ENCODE data around the gene TRIM41. TPM values are rescaled to one million over a fixed set of nuclear protein-coding genes. Genes with fewer than 3 reads are reported as not detected.

Gene TRIM41
- total and polyA plus RNA-seq, 9 of the 15 experiments (the other 6 are each of a cell fraction or from before 2014, with no cell fraction given) = 1.8 to 47.6 (median 20.9) TPM

GRCh38 chr5:181198905-181199519 is 24.1 kb upstream of the TRIM41 start:
- 35% methylated on average over 9 of the region's 9 CpGs for WGBS (ENCODE audit: insufficient coverage, low coverage, missing lambda C conversion rate)
- Histone ChIP-seq H3K27me3 (ENCODE audit: control insufficient read depth in 2 of 2, insufficient read depth in 2 of 2, low read length in 2 of 2) (no peaks in the 10 kb centered on the region), H3K4me2 (ENCODE audit: insufficient read depth, low read length) (no peak overlapping the region), H3K9ac (ENCODE audit: insufficient read depth in 1 of 2, low read depth in 2 of 2, low read length in 2 of 2) (peak overlapping the region in 1 of 2 experiments; percentile 54; a peak in 1 of 4 replicates), H3K4me1 (replicated peaks in 1 of 2; ENCODE audit: control insufficient read depth in 2 of 2, insufficient read depth in 2 of 2, low read length in 2 of 2) (peaks cover 24 to 47% of the 10 kb centered on the region in 2 experiments; a peak in 4 of 5 replicates), H3K36me3 (ENCODE audit: control insufficient read depth, insufficient read depth, low read length) (no peaks in the 10 kb centered on the region), H3K27ac (ENCODE audit: extremely low read depth, low read depth, low read length) (no peak overlapping the region), H3K9me3 (replicated peaks; ENCODE audit: control insufficient read depth, insufficient read depth, low read depth, low read length) (no peaks in the 10 kb centered on the region), H3K79me2 (ENCODE audit: control insufficient read depth, insufficient read depth, low read length) (no peaks in the 10 kb centered on the region), H3K4me3 (no peak overlapping the region), H3K9me1 (ENCODE audit: control insufficient read depth, insufficient read depth, low read length) (no peaks in the 10 kb centered on the region), H4K20me1 (replicated peaks; ENCODE audit: control insufficient read depth, insufficient read depth, low read length) (no peaks in the 10 kb centered on the region), H2AFZ (ENCODE audit: low read depth, low read length) (no peak overlapping the region)
- no peak for DNase-seq (ENCODE audit: extremely low read depth in 1 of 4, low spot score in 3 of 4)
- ChIA-PET CTCF (ENCODE audit: low intra/inter-chr PET ratio) (no interaction called here), POLR2A (interaction anchor here (0.6 to 1.4 kb wide), 2 partner anchors 9 to 61 kb away, joined by 4 read pairs; no protein-coding TSS in a partner anchor)
- BruUV-seq (replicated peaks) = no TSS peak
- no peak for FAIRE-seq
- in situ Hi-C loops (cut with MboI) (no loop called here), intact Hi-C loops (cut with micrococcal nuclease) (no loop called here)
- no peak for ATAC-seq
- TF ChIP-seq SP1 (CRISPR knock-in tag; IDR thresholded peaks at IDR 0.05) = no peak
- TF ChIP-seq HNRNPK (IDR thresholded peaks at IDR 0.05; ENCODE audit: low read depth, low read length, poor library complexity, severe bottlenecking) = no peak
- TF ChIP-seq EGR1 (conservative IDR thresholded peaks at IDR 0.05) = peak; percentile 24; the same call in 1 of the 2 replicates
- TF ChIP-seq ADNP (tag; IDR thresholded peaks at IDR 0.05) = no peak
- TF ChIP-seq DACH1 (IDR thresholded peaks at IDR 0.05; ENCODE audit: partially characterized antibody) = no peak
- TF ChIP-seq MGA (IDR thresholded peaks at IDR 0.05) = no peak

Data from K562 (cell line).